22Rv1 (cell line): ENCODE data around the gene OXA1L.

Experiments used
- ZFX ChIP-seq: fragments of 450-650 bp; IDR thresholded peaks from 2 replicates; pipeline ENCODE4 v1.6.1; 2017; ENCODE audit warnings: antibody characterized with exemption, borderline replicate concordance
- TF ChIP-seq, protein P1 (sequence below): fragments of 450-650 bp; IDR thresholded peaks from 2 replicates; pipeline ENCODE4 v1.5.1; 2017; ENCODE audit warnings: mild to moderate bottlenecking

GRCh38 chr14:22737052-22737451, 29.4 kb upstream of the OXA1L start:
- TF ChIP-seq, protein P1, sequence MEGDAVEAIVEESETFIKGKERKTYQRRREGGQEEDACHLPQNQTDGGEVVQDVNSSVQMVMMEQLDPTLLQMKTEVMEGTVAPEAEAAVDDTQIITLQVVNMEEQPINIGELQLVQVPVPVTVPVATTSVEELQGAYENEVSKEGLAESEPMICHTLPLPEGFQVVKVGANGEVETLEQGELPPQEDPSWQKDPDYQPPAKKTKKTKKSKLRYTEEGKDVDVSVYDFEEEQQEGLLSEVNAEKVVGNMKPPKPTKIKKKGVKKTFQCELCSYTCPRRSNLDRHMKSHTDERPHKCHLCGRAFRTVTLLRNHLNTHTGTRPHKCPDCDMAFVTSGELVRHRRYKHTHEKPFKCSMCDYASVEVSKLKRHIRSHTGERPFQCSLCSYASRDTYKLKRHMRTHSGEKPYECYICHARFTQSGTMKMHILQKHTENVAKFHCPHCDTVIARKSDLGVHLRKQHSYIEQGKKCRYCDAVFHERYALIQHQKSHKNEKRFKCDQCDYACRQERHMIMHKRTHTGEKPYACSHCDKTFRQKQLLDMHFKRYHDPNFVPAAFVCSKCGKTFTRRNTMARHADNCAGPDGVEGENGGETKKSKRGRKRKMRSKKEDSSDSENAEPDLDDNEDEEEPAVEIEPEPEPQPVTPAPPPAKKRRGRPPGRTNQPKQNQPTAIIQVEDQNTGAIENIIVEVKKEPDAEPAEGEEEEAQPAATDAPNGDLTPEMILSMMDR, result no peak
- TF ChIP-seq ZFX, result no peak
